A172 (cell line): ENCODE results near the gene SLC1A4. TPM values are rescaled to one million over a fixed set of nuclear protein-coding genes. Genes with fewer than 3 reads are reported as not detected.

Experiments used
- DNase-seq: peaks from one replicate; pipeline ENCODE4 v3.0.0-alpha.2; 2015; ENCODE audit warnings: low spot score
- total RNA-seq: library from RNA; depleted of rRNA; stranded (reverse); fragments of >200 nt; shearing (Covaris generic); gene quantifications from 2 replicates; pipeline ENCODE4 v1.2.3, GENCODE V29; 2014; rRNA removed

The SLC1A4 gene
- total RNA-seq, 1 experiment from 2014 or later, result 9.8 TPM

GRCh38 chr2:65072181-65072970 is 83.2 kb downstream of the SLC1A4 start:
- DNase-seq, result no peak

Other genes with a start within 250 kb of the SLC1A4 start
- 6.0 and 10.0 TPM in 2 replicates for gene CEP68, start 67.0 kb downstream of the SLC1A4 start, total RNA-seq
- gene RAB1A, start 140.7 kb downstream of the SLC1A4 start, total RNA-seq, result 143 and 156 TPM in 2 replicates
- gene ACTR2, start 238.4 kb downstream of the SLC1A4 start, total RNA-seq, result 93.3 and 103 TPM in 2 replicates